Measurements from ENCODE around the gene NIPAL3. TPM values are rescaled to one million over a fixed set of nuclear protein-coding genes. Genes with fewer than 3 reads are reported as not detected.

Gene NIPAL3
- total RNA-seq, 1 experiment from 2014 or later: 11.2 TPM

DNA sequence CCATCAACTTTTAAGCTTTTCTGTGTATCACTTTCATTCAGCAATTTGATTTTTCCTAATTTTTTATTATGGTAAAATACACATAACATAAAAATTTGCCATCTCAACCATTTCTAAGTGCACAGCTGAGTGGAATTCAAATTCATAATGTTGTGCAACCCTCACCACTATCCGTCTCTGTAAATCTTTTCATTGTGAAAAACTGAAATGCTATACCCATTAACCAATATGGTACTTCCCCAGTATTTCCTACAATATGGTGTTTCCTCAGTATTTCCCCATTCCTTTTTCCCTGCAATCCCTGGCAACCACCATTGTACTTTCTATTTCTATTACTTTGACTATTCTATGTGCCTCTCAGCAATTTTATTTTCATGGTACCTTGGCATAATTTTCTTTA is 8.8 kb upstream of the NIPAL3 start (continued):
- TF ChIP-seq SMAD3 (CRISPR knock-in tag; IDR thresholded peaks at IDR 0.05; ENCODE audit: borderline replicate concordance) (no peak), RELA (CRISPR knock-in tag; IDR thresholded peaks at IDR 0.05; ENCODE audit: borderline replicate concordance) (no peak), NFE2L1 (CRISPR knock-in tag; IDR thresholded peaks at IDR 0.05) (no peak), OVOL2 (CRISPR knock-in tag; IDR thresholded peaks at IDR 0.05; ENCODE audit: borderline replicate concordance) (no peak), IRF2 (CRISPR knock-in tag; IDR thresholded peaks at IDR 0.05; ENCODE audit: borderline replicate concordance, low read depth) (no peak), NFATC4 (CRISPR knock-in tag; IDR thresholded peaks at IDR 0.05) (no peak), ARID4B (CRISPR knock-in tag; IDR thresholded peaks at IDR 0.05; ENCODE audit: borderline replicate concordance) (no peak), AR (CRISPR knock-in tag; IDR thresholded peaks at IDR 0.05) (no peak), MXD4 (CRISPR knock-in tag; IDR thresholded peaks at IDR 0.05; ENCODE audit: borderline replicate concordance) (no peak), CTCF (IDR thresholded peaks at IDR 0.05) (no peak), NR2C2 (CRISPR knock-in tag; IDR thresholded peaks at IDR 0.05) (no peak), NFYB (CRISPR knock-in tag; conservative IDR thresholded peaks at IDR 0.05; ENCODE audit: low read depth) (no peak)
- TF ChIP-seq, protein P1, sequence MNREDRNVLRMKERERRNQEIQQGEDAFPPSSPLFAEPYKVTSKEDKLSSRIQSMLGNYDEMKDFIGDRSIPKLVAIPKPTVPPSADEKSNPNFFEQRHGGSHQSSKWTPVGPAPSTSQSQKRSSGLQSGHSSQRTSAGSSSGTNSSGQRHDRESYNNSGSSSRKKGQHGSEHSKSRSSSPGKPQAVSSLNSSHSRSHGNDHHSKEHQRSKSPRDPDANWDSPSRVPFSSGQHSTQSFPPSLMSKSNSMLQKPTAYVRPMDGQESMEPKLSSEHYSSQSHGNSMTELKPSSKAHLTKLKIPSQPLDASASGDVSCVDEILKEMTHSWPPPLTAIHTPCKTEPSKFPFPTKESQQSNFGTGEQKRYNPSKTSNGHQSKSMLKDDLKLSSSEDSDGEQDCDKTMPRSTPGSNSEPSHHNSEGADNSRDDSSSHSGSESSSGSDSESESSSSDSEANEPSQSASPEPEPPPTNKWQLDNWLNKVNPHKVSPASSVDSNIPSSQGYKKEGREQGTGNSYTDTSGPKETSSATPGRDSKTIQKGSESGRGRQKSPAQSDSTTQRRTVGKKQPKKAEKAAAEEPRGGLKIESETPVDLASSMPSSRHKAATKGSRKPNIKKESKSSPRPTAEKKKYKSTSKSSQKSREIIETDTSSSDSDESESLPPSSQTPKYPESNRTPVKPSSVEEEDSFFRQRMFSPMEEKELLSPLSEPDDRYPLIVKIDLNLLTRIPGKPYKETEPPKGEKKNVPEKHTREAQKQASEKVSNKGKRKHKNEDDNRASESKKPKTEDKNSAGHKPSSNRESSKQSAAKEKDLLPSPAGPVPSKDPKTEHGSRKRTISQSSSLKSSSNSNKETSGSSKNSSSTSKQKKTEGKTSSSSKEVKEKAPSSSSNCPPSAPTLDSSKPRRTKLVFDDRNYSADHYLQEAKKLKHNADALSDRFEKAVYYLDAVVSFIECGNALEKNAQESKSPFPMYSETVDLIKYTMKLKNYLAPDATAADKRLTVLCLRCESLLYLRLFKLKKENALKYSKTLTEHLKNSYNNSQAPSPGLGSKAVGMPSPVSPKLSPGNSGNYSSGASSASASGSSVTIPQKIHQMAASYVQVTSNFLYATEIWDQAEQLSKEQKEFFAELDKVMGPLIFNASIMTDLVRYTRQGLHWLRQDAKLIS (CRISPR knock-in tag; IDR thresholded peaks at IDR 0.05; ENCODE audit: borderline replicate concordance): no peak

GRCh38 chr1:24409535-24409934 is 6.1 kb upstream of the NIPAL3 start:
- H3K36me3 Mint-ChIP-seq: no peaks in the 10 kb centered on the region
- H3K9me3 Mint-ChIP-seq: peaks cover 5% of the 10 kb centered on the region
- ChIA-PET POLR2A (no interaction called here), CTCF (interaction anchor here (0.8 kb wide), 2 partner anchors 17 to 19 kb away, joined by 3 read pairs; no protein-coding TSS in a partner anchor)
- no peaks in the 10 kb centered on the region for H3K27me3 Mint-ChIP-seq (ENCODE audit: low read depth)
- no peak overlapping the region for H3K4me3 Mint-ChIP-seq
- H3K27ac Mint-ChIP-seq: no peak overlapping the region
- no peak for DNase-seq (ENCODE audit: low spot score)
- no peak for ATAC-seq
- peaks cover 6% of the 10 kb centered on the region; the same call in 1 of the 2 replicates for H3K4me1 Mint-ChIP-seq
- TF ChIP-seq, protein P2, sequence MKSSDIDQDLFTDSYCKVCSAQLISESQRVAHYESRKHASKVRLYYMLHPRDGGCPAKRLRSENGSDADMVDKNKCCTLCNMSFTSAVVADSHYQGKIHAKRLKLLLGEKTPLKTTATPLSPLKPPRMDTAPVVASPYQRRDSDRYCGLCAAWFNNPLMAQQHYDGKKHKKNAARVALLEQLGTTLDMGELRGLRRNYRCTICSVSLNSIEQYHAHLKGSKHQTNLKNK (CRISPR knock-in tag; IDR thresholded peaks at IDR 0.05): no peak
- TF ChIP-seq ATF1 (CRISPR knock-in tag; IDR thresholded peaks at IDR 0.05) (no peak), TCF7 (CRISPR knock-in tag; IDR thresholded peaks at IDR 0.05; ENCODE audit: low read depth) (no peak), NFATC4 (CRISPR knock-in tag; IDR thresholded peaks at IDR 0.05) (no peak), PRRX2 (CRISPR knock-in tag; IDR thresholded peaks at IDR 0.05) (no peak)
- TF ChIP-seq, protein P3, sequence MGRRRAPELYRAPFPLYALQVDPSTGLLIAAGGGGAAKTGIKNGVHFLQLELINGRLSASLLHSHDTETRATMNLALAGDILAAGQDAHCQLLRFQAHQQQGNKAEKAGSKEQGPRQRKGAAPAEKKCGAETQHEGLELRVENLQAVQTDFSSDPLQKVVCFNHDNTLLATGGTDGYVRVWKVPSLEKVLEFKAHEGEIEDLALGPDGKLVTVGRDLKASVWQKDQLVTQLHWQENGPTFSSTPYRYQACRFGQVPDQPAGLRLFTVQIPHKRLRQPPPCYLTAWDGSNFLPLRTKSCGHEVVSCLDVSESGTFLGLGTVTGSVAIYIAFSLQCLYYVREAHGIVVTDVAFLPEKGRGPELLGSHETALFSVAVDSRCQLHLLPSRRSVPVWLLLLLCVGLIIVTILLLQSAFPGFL (CRISPR knock-in tag; IDR thresholded peaks at IDR 0.05; ENCODE audit: borderline replicate concordance): no peak
- TF ChIP-seq, protein P4, sequence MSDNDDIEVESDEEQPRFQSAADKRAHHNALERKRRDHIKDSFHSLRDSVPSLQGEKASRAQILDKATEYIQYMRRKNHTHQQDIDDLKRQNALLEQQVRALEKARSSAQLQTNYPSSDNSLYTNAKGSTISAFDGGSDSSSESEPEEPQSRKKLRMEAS (CRISPR knock-in tag; IDR thresholded peaks at IDR 0.05): no peak
- TF ChIP-seq, protein P5, sequence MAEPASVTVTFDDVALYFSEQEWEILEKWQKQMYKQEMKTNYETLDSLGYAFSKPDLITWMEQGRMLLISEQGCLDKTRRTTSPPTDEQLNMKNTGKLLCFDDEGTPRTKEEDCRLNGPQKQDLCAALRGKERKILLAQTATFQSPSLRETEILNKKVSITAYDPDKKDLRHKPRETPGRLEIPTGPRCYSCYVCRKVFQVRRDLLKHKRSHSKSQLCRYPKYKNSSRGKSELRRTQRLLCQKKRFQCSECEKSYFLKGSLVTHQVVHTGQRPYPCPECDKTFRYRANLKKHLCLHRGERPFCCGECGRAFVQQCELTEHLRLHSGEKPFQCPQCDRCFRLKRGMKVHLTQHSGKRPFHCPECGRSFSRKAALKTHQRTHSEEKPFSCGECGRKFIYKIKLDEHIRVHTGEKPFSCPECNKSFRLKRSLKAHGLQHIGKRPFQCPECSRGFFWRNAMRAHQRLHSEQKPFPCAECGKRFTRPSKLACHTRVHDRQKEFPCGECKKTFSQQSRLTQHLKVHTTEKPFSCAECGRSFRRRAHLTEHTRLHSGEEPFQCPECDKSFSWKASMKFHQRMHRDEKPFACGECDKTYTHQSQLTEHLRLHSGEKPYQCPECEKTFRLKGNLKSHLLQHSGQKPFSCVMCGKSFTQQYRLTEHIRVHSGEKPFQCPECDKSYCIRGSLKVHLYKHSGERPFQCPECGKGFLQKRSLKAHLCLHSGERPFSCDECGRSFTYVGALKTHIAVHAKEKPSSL (CRISPR knock-in tag; conservative IDR thresholded peaks at IDR 0.05): no peak
